Dendritic cell treated with granulocyte-macrophage colony-stimulating factor and Interleukin-4, amounts not matched to agents 40 ng/mL and 50 ng/mL, for 4 days (primary cell): ENCODE measurements around the gene GNPTAB.
"Not testable (repeated sequence)": the region's sequence is repeated elsewhere in the genome, so short reads cannot be mapped to it uniquely, and the experiment has no call there.

Experiments
- H3K27ac Mint-ChIP-seq: one replicate; pipeline ENCODE4 v1.8.0; 2022; ENCODE audit warnings: mild to moderate bottlenecking, mixed read lengths
- H3K27me3 Mint-ChIP-seq: one replicate; pipeline ENCODE4 v1.8.0; 2022; ENCODE audit warnings: mild to moderate bottlenecking, mixed read lengths
- H3K36me3 Mint-ChIP-seq: one replicate; pipeline ENCODE4 v1.8.0; 2022; ENCODE audit warnings: low read depth, mixed read lengths
- H3K4me1 Mint-ChIP-seq: one replicate; pipeline ENCODE4 v1.8.0; 2022; ENCODE audit warnings: low read depth, mixed read lengths
- H3K4me3 Mint-ChIP-seq: one replicate; pipeline ENCODE4 v1.8.0; 2022; ENCODE audit warnings: mild to moderate bottlenecking, moderate library complexity, mixed read lengths
- H3K9me3 Mint-ChIP-seq: one replicate; pipeline ENCODE4 v1.8.0; 2022; ENCODE audit warnings: mixed read lengths
- intact Hi-C: fragments of 100-400 bp; cut with micrococcal nuclease; formaldehyde crosslinking; loops from one replicate; pipeline ENCODE4 v1.15.0; 2022

Gene GNPTAB

GRCh38 chr12:101859664-101860607 lies 29.2 kb upstream of the GNPTAB start:
- intact Hi-C loops, result loop anchor here (2.0 to 10.0 kb wide), 2 partner anchors 17 to 45 kb away; partner anchors contain the start of gene DRAM1
- H3K4me1 Mint-ChIP-seq, result peaks cover 41% of the 10 kb centered on the region
- peaks cover 12% of the 10 kb centered on the region for H3K9me3 Mint-ChIP-seq
- peak overlapping the region; percentile 81 for H3K27ac Mint-ChIP-seq
- no peaks in the 10 kb centered on the region for H3K27me3 Mint-ChIP-seq
- H3K36me3 Mint-ChIP-seq, result peaks cover 6% of the 10 kb centered on the region
- no peak overlapping the region for H3K4me3 Mint-ChIP-seq

DNA sequence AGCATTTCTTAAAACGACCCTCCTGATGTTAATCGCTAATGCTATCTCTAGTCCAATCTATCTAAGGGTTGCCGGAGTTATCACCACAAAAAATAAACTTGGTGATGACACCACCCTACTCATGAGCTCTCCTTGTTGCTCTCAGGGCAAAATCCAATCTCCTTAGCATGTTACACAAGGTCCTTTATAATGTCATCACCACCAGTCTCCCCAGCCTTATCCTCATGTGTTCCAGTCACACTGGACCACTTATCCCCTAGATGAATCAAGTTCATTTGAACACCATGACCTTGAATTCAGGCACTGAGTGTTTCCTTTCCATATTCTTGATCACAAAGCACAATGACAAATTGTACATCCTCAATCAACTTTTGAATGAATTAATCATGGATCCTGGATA lies 27.6 kb upstream of the GNPTAB start:
- H3K36me3 Mint-ChIP-seq, result peaks cover 6% of the 10 kb centered on the region
- H3K27ac Mint-ChIP-seq, result no peak overlapping the region
- no peak overlapping the region for H3K4me3 Mint-ChIP-seq
- no peaks in the 10 kb centered on the region for H3K27me3 Mint-ChIP-seq
- peaks cover 47% of the 10 kb centered on the region for H3K4me1 Mint-ChIP-seq
- intact Hi-C loops, result loop anchor here (2.0 to 10.0 kb wide), 2 partner anchors 18 to 46 kb away; partner anchors contain the start of gene DRAM1
- H3K9me3 Mint-ChIP-seq, result peaks cover 9% of the 10 kb centered on the region

- Mint-ChIP-seq H3K4me3 (no peak overlapping the region), H3K36me3 (peaks cover 6% of the 10 kb centered on the region), H3K4me1 (peaks cover 44% of the 10 kb centered on the region), H3K27me3 (no peaks in the 10 kb centered on the region), H3K27ac (no peak overlapping the region), H3K9me3 (peaks cover 9% of the 10 kb centered on the region)
- intact Hi-C loops, result loop anchor here (1.0 to 10.0 kb wide), 2 partner anchors 26 to 48 kb away; no protein-coding TSS in a partner anchor
Observed at GRCh38 chr12:101857043-101857558, 26.3 kb upstream of the GNPTAB start.

GRCh38 chr12:101856614-101857013 lies 25.9 kb upstream of the GNPTAB start:
- not testable (repeated sequence) for H3K27ac Mint-ChIP-seq, H3K36me3 Mint-ChIP-seq, H3K9me3 Mint-ChIP-seq, H3K27me3 Mint-ChIP-seq, H3K4me3 Mint-ChIP-seq
- H3K4me1 Mint-ChIP-seq, result peaks cover 44% of the 10 kb centered on the region
- intact Hi-C loops, result loop anchor here (1.0 to 10.0 kb wide), 2 partner anchors 25 to 48 kb away; no protein-coding TSS in a partner anchor

GRCh38 chr12:101855976-101856375 lies 25.2 kb upstream of the GNPTAB start:
- H3K9me3 Mint-ChIP-seq, result peaks cover 9% of the 10 kb centered on the region
- peaks cover 6% of the 10 kb centered on the region for H3K36me3 Mint-ChIP-seq
- H3K4me3 Mint-ChIP-seq, result no peak overlapping the region
- H3K4me1 Mint-ChIP-seq, result peaks cover 47% of the 10 kb centered on the region
- H3K27ac Mint-ChIP-seq, result peak overlapping the region; percentile 47
- H3K27me3 Mint-ChIP-seq, result no peaks in the 10 kb centered on the region
- intact Hi-C loops, result loop anchor here (10.0 kb wide), 1 partner anchor 49 kb away; no protein-coding TSS in a partner anchor

- Mint-ChIP-seq H3K27me3 (no peaks in the 10 kb centered on the region), H3K27ac (peak overlapping the region; percentile 47)
- intact Hi-C loops, result loop anchor here (10.0 kb wide), 1 partner anchor 49 kb away; no protein-coding TSS in a partner anchor
Observed at GRCh38 chr12:101855364-101855884, 24.7 kb upstream of the GNPTAB start.

GRCh38 chr12:101854747-101855146 lies 24.0 kb upstream of the GNPTAB start:
- H3K36me3 Mint-ChIP-seq, result peaks cover 6% of the 10 kb centered on the region
- intact Hi-C loops, result loop anchor here (10.0 kb wide), 1 partner anchor 50 kb away; no protein-coding TSS in a partner anchor
- H3K4me1 Mint-ChIP-seq, result peaks cover 46% of the 10 kb centered on the region
- peaks cover 9% of the 10 kb centered on the region for H3K9me3 Mint-ChIP-seq
- no peak overlapping the region for H3K4me3 Mint-ChIP-seq
- H3K27ac Mint-ChIP-seq, result no peak overlapping the region
- no peaks in the 10 kb centered on the region for H3K27me3 Mint-ChIP-seq

More at GRCh38 chr12:101855364-101855884, 24.7 kb upstream of the GNPTAB start:
- peaks cover 9% of the 10 kb centered on the region for H3K9me3 Mint-ChIP-seq
- H3K4me1 Mint-ChIP-seq, result peaks cover 47% of the 10 kb centered on the region
- H3K4me3 Mint-ChIP-seq, result no peak overlapping the region
- peaks cover 6% of the 10 kb centered on the region for H3K36me3 Mint-ChIP-seq

DNA sequence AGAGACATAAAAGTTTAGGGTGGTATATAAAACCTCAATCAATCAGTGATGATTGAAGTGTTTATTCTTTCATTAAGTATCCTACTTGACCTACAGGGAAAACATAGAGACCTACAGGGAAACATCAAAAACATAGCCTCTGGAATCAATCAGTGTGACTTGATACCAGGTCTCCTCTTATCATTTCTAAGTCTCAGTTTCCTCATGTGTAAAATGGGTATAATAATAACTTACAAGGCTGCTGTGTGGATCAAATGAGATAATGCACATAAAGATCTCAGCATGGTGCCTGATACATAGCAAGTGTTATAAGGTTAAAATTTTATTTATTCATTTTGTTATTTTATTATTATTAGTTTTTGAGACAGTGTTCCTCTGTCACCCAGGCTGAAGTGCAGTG lies 22.2 kb upstream of the GNPTAB start:
- H3K27me3 Mint-ChIP-seq, result no peaks in the 10 kb centered on the region
- intact Hi-C loops, result loop anchor here (10.0 kb wide), 1 partner anchor 52 kb away; no protein-coding TSS in a partner anchor
- peaks cover 6% of the 10 kb centered on the region for H3K36me3 Mint-ChIP-seq
- no peak overlapping the region for H3K27ac Mint-ChIP-seq
- H3K4me1 Mint-ChIP-seq, result peaks cover 37% of the 10 kb centered on the region
- H3K4me3 Mint-ChIP-seq, result no peak overlapping the region
- H3K9me3 Mint-ChIP-seq, result peaks cover 9% of the 10 kb centered on the region

DNA sequence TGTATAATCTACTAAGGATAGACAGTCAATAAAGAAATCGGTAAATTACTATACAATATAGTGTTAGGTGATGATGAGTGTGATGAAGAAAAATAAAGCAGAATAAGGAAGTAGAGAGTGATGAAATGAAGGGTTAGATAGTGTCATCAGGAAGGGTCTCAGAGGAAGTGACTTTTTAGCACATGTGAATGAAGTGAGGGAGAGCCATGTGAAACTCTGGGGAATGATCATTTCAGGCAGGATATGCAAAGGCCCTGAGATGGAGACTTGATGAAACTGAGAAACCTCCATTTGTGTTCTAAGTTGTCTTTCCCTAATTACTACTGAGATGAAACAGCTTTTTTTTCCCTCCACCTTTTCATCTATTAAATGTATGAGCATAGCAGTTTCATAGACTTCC lies 19.4 kb upstream of the GNPTAB start:
- Mint-ChIP-seq H3K9me3 (no peaks in the 10 kb centered on the region), H3K4me1 (peaks cover 28% of the 10 kb centered on the region)

DNA sequence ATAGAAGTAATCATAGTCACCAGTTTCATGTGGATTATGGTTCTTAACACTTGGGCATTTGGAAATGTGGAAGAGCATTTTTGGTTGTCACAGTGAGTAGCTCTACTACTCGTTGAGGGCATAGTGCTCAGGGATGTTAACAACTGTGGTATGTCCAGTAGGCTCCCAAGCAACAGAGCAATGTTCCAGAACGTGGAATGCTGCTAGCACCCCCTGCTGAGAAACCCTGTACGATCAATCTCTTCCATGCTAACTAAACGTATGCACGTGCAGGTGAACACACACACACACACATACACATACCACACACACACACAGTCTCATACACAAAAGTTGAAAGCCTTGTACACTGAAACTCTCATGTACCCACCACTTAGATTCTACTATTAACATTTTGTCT lies 16.6 kb upstream of the GNPTAB start:
- Mint-ChIP-seq H3K27ac (peak overlapping the region; percentile 12), H3K9me3 (no peaks in the 10 kb centered on the region), H3K4me3 (no peak overlapping the region), H3K36me3 (no peaks in the 10 kb centered on the region), H3K27me3 (no peaks in the 10 kb centered on the region), H3K4me1 (peaks cover 16% of the 10 kb centered on the region)
- intact Hi-C loops, result no loop called here

More for the DNA sequence above, 19.4 kb upstream of the GNPTAB start:
- Mint-ChIP-seq H3K4me3 (no peak overlapping the region), H3K27me3 (no peaks in the 10 kb centered on the region), H3K27ac (no peak overlapping the region), H3K36me3 (no peaks in the 10 kb centered on the region)
- intact Hi-C loops, result loop anchor here (10.0 kb wide), 1 partner anchor 55 kb away; no protein-coding TSS in a partner anchor

- intact Hi-C loops, result no loop called here
- no peaks in the 10 kb centered on the region for H3K27me3 Mint-ChIP-seq
- H3K36me3 Mint-ChIP-seq, result no peaks in the 10 kb centered on the region
- H3K4me1 Mint-ChIP-seq, result peaks cover 4% of the 10 kb centered on the region
- H3K9me3 Mint-ChIP-seq, result no peaks in the 10 kb centered on the region
- no peak overlapping the region for H3K27ac Mint-ChIP-seq
- H3K4me3 Mint-ChIP-seq, result no peak overlapping the region
Observed at GRCh38 chr12:101845137-101845711, 14.5 kb upstream of the GNPTAB start.

GRCh38 chr12:101841069-101841468 lies 10.3 kb upstream of the GNPTAB start:
- no peaks in the 10 kb centered on the region for H3K27me3 Mint-ChIP-seq
- no peaks in the 10 kb centered on the region for H3K4me1 Mint-ChIP-seq
- intact Hi-C loops, result no loop called here
- no peaks in the 10 kb centered on the region for H3K9me3 Mint-ChIP-seq
- no peak overlapping the region for H3K4me3 Mint-ChIP-seq
- H3K27ac Mint-ChIP-seq, result peak overlapping the region; percentile 15
- no peaks in the 10 kb centered on the region for H3K36me3 Mint-ChIP-seq

- Mint-ChIP-seq H3K4me3 (no peak overlapping the region), H3K36me3 (no peaks in the 10 kb centered on the region), H3K4me1 (no peaks in the 10 kb centered on the region), H3K9me3 (no peaks in the 10 kb centered on the region), H3K27ac (no peak overlapping the region), H3K27me3 (no peaks in the 10 kb centered on the region)
- intact Hi-C loops, result loop anchor here (2.0 kb wide), 1 partner anchor 67 kb away; no protein-coding TSS in a partner anchor
Observed at GRCh38 chr12:101839324-101840283, 8.8 kb upstream of the GNPTAB start.
